Measurements from ENCODE around the gene UNKL. TPM values are rescaled to one million over a fixed set of nuclear protein-coding genes. Genes with fewer than 3 reads are reported as not detected.

Gene UNKL
- total and polyA plus RNA-seq, 2 of the 8 experiments (the other 6 are each of a cell fraction or from before 2014, with no cell fraction given) = 25.1 to 31.8 TPM

GRCh38 chr16:1334739-1335138 lies 79.8 kb downstream of the UNKL start:
- 40% methylated on average over 5 of the region's 9 CpGs; no CpG with 5 or more reads in 1 of the 2 experiments for WGBS, 2 experiments (ENCODE audit: extremely low coverage in 1 of 2, insufficient coverage in 1 of 2, insufficient read length in 1 of 2, insufficient replicate concordance in 2 of 2, low coverage in 1 of 2, low lambda C conversion rate in 2 of 2, missing lambda C conversion rate in 1 of 2)
- Histone ChIP-seq H2AFZ (ENCODE audit: low read length) (no peak overlapping the region), H3K4me3 (ENCODE audit: extremely low read depth in 1 of 4, insufficient read depth in 2 of 4, low read depth in 3 of 4, low read length in 4 of 4) (peak overlapping the region in 2 of 4 experiments; percentile 19 to 58; a peak in 4 of 8 replicates), H4K91ac (replicated peaks; ENCODE audit: insufficient read length, low read length) (no peak overlapping the region), H2AK5ac (ENCODE audit: low read depth, low read length) (no peak overlapping the region), H2BK12ac (ENCODE audit: low read depth, low read length) (no peak overlapping the region), H3K18ac (ENCODE audit: extremely low read depth, low read length) (no peak overlapping the region), H2BK5ac (ENCODE audit: low read depth, low read length) (no peak overlapping the region), H3K4me1 (replicated peaks in 1 of 4; ENCODE audit: control insufficient read depth in 3 of 4, insufficient read depth in 4 of 4, low read length in 3 of 4) (peaks cover 0 to 15% (median 13%) of the 10 kb centered on the region in 4 experiments; a peak in 4 of 7 replicates), H2BK20ac (ENCODE audit: low read length) (no peak overlapping the region), H4K5ac (ENCODE audit: insufficient read length, low read depth, low read length) (no peak overlapping the region), H3K9ac (replicated peaks in 1 of 4; ENCODE audit: extremely low read depth in 1 of 4, low read depth in 3 of 4, low read length in 3 of 4) (no peak overlapping the region), H3K23ac (ENCODE audit: insufficient read length) (no peak overlapping the region), H4K8ac (ENCODE audit: extremely low read depth, insufficient read depth, low read length) (no peak overlapping the region), H3K9me3 (ENCODE audit: insufficient read depth in 2 of 2, low read depth in 1 of 2, low read length in 1 of 2) (peaks cover 5 to 8% of the 10 kb centered on the region in 2 experiments; a peak in 2 of 4 replicates), H3K27me3 (replicated peaks in 1 of 4; ENCODE audit: control insufficient read depth in 3 of 4, extremely low read depth in 1 of 4, insufficient read depth in 3 of 4, low read length in 3 of 4) (peaks cover 19 to 53% (median 40%) of the 10 kb centered on the region in 4 experiments), H3K36me3 (ENCODE audit: control insufficient read depth in 2 of 4, insufficient read depth in 4 of 4, low read length in 3 of 4) (no peaks in the 10 kb centered on the region), H3K23me2 (ENCODE audit: low read depth, low read length) (peaks cover 13% of the 10 kb centered on the region; the same call in 1 of the 2 replicates), H3K4me2 (ENCODE audit: insufficient read depth in 1 of 2, low read depth in 2 of 2, low read length in 2 of 2) (peak overlapping the region; percentile 72 to 87), H3K4ac (replicated peaks; ENCODE audit: insufficient read length, low read depth, low read length) (no peak overlapping the region), H3K27ac (ENCODE audit: low read depth, low read length) (no peak overlapping the region), H2BK15ac (ENCODE audit: low read length) (no peak overlapping the region; the same call in 1 of the 2 replicates), H3K14ac (ENCODE audit: insufficient read length) (no peak overlapping the region), H3K56ac (replicated peaks; ENCODE audit: insufficient read length, low read depth, low read length) (no peak overlapping the region), H4K20me1 (replicated peaks in 1 of 2; ENCODE audit: control insufficient read depth in 1 of 2, insufficient read depth in 2 of 2, low read length in 2 of 2) (peaks cover 7 to 18% of the 10 kb centered on the region in 2 experiments), H2BK120ac (replicated peaks; ENCODE audit: low read depth, low read length) (no peak overlapping the region), H3K79me1 (ENCODE audit: low read depth, low read length) (no peaks in the 10 kb centered on the region), H3K79me2 (ENCODE audit: control insufficient read depth in 1 of 2, insufficient read depth in 2 of 2, low read length in 2 of 2) (no peaks in the 10 kb centered on the region)
- no peak for FAIRE-seq
- DNase-seq (ENCODE audit: low read depth in 1 of 2, low spot score in 2 of 2) = no peak
- ChIA-PET CTCF (ENCODE audit: partially characterized antibody) (interaction anchor here (0.6 to 5.2 kb wide), 7 partner anchors 11 to 259 kb away, joined by 3 to 43 read pairs (median 3); no protein-coding TSS in a partner anchor), POLR2A (ENCODE audit: partially characterized antibody) (interaction anchor here (0.6 to 2.6 kb wide), 7 partner anchors 8 to 48 kb away, joined by 3 to 13 read pairs (median 4); partner anchors contain the start of gene UBE2I)
- TF ChIP-seq SUZ12 (IDR thresholded peaks at IDR 0.05; ENCODE audit: low read length) = peak; percentile 23; the same call in 1 of the 2 replicates
- no peak for TF ChIP-seq NANOG (IDR thresholded peaks at IDR 0.05; ENCODE audit: insufficient read depth, low read depth, low read length, poor library complexity, severe bottlenecking)
